ENCODE data around the gene SLC6A8.

Gene SLC6A8

DNA sequence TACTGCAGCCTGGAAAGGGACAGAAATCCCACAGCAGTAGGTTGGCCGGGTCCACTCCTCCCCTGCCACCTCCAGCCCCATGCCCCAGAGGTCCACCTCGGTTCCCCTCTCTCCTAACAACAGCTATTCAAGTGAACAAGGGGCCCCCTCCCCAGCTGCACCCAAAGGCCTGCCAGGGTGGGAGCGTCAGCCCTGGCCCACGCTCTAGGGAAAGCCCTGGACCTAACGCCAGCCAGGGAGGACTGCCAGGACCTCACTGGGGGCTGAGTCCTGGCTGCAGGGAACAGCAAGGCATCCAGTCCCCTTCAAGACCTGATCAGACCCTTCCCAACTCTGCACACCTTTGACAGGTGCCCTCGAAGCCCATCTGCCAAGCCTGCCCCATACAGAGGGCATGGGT is 13.2 kb downstream of the SLC6A8 start:
- H3K4me1 ChIP-seq (ENCODE audit: low read length): no peaks in the 10 kb centered on the region
- no peaks in the 10 kb centered on the region for H3K9me3 ChIP-seq (ENCODE audit: insufficient read depth, low read length)
- H2AFZ ChIP-seq (ENCODE audit: low read depth, low read length): no peak overlapping the region
- no peaks in the 10 kb centered on the region for H4K20me1 ChIP-seq (ENCODE audit: insufficient read depth, low read length)
- TF ChIP-seq EZH2phosphoT487 (IDR thresholded peaks at IDR 0.05; ENCODE audit: low read depth): no peak
- TF ChIP-seq, protein P1, sequence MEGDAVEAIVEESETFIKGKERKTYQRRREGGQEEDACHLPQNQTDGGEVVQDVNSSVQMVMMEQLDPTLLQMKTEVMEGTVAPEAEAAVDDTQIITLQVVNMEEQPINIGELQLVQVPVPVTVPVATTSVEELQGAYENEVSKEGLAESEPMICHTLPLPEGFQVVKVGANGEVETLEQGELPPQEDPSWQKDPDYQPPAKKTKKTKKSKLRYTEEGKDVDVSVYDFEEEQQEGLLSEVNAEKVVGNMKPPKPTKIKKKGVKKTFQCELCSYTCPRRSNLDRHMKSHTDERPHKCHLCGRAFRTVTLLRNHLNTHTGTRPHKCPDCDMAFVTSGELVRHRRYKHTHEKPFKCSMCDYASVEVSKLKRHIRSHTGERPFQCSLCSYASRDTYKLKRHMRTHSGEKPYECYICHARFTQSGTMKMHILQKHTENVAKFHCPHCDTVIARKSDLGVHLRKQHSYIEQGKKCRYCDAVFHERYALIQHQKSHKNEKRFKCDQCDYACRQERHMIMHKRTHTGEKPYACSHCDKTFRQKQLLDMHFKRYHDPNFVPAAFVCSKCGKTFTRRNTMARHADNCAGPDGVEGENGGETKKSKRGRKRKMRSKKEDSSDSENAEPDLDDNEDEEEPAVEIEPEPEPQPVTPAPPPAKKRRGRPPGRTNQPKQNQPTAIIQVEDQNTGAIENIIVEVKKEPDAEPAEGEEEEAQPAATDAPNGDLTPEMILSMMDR (IDR thresholded peaks at IDR 0.05; ENCODE audit: low read depth, low read length): no peak
- no peaks in the 10 kb centered on the region for H3K79me2 ChIP-seq (ENCODE audit: low read length)
- H3K27ac ChIP-seq (ENCODE audit: low read length): no peak overlapping the region
- H3K36me3 ChIP-seq (replicated peaks; ENCODE audit: low read depth, low read length): no peaks in the 10 kb centered on the region
- no peak overlapping the region for H3K9ac ChIP-seq (ENCODE audit: low read length)
- H3K4me2 ChIP-seq (ENCODE audit: low read length): no peak overlapping the region
- no peaks in the 10 kb centered on the region for H3K27me3 ChIP-seq (ENCODE audit: low read depth, low read length)
- H3K4me3 ChIP-seq (ENCODE audit: low read length): no peak overlapping the region

DNA sequence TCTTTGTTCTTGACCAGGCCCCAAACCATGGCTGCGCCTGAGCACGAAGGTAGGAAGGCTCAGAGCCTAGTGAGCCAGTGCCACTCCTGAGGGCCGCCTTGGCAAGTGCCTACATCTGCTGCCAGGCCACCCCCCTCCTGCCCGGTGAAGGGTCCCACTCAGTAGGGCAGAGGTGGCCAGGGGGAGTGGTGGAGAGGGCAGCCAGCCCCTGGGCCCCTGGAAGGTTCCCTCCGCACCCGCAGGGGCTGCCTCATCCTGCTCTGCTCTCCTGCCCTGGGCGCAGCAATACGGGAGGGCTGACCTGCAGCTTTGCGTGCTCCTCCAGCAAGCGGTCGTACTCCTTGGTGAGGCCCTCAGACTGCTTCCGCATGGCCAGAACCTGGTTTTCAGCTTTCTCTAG is 14.0 kb downstream of the SLC6A8 start:
- Histone ChIP-seq H2AFZ (ENCODE audit: low read depth, low read length) (no peak overlapping the region), H3K36me3 (replicated peaks; ENCODE audit: low read depth, low read length) (no peaks in the 10 kb centered on the region), H4K20me1 (ENCODE audit: insufficient read depth, low read length) (no peaks in the 10 kb centered on the region), H3K4me1 (ENCODE audit: low read length) (no peaks in the 10 kb centered on the region), H3K9me3 (ENCODE audit: insufficient read depth, low read length) (no peaks in the 10 kb centered on the region), H3K79me2 (ENCODE audit: low read length) (no peaks in the 10 kb centered on the region), H3K4me3 (ENCODE audit: low read length) (no peak overlapping the region), H3K27ac (ENCODE audit: low read length) (no peak overlapping the region), H3K27me3 (ENCODE audit: low read depth, low read length) (no peaks in the 10 kb centered on the region), H3K4me2 (ENCODE audit: low read length) (no peak overlapping the region), H3K9ac (ENCODE audit: low read length) (no peak overlapping the region)
- TF ChIP-seq, protein P1 (IDR thresholded peaks at IDR 0.05; ENCODE audit: low read depth, low read length): no peak
- TF ChIP-seq EZH2phosphoT487 (IDR thresholded peaks at IDR 0.05; ENCODE audit: low read depth): no peak

DNA sequence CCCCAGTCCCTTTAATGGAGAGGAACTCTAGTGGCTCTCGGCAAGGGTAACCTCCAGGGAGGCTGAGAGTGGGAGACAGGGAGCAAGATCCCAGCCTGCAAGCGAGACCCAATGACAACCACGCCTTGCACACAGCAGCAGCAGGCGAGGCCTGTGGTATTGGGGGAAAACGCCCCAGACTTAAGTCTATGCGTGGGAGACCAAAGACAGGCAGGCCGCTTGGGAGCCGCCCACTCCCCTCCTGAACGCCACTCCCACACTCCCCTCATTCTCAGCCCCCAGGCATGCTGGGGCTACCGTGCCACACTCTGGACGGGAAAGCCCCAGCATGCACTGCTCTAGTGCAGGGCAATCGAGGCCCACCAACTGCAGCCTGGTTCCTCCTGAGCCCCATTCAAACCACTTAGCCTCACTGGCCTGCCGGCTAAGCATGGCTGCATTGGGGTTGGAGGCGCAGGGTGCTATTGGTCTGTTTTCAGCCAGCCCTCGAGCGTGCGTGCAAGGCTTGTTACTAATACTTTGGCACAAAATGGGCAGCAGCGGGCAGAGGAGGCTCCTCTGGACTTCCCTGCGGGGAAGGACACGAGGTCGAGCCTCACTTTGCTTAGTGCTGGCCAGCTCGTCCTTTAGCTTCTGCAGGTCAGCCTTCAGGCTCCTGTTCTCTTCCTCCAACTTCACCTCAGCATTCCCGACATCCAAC is 14.8 kb downstream of the SLC6A8 start:
- Histone ChIP-seq H3K9me3 (ENCODE audit: insufficient read depth, low read length) (no peaks in the 10 kb centered on the region), H3K36me3 (replicated peaks; ENCODE audit: low read depth, low read length) (no peaks in the 10 kb centered on the region), H3K79me2 (ENCODE audit: low read length) (no peaks in the 10 kb centered on the region), H3K27ac (ENCODE audit: low read length) (no peak overlapping the region), H4K20me1 (ENCODE audit: insufficient read depth, low read length) (no peaks in the 10 kb centered on the region), H3K4me1 (ENCODE audit: low read length) (no peaks in the 10 kb centered on the region), H3K27me3 (ENCODE audit: low read depth, low read length) (no peaks in the 10 kb centered on the region), H3K4me2 (ENCODE audit: low read length) (no peak overlapping the region), H2AFZ (ENCODE audit: low read depth, low read length) (no peak overlapping the region), H3K9ac (ENCODE audit: low read length) (no peak overlapping the region), H3K4me3 (ENCODE audit: low read length) (no peak overlapping the region)
- TF ChIP-seq, protein P1 (IDR thresholded peaks at IDR 0.05; ENCODE audit: low read depth, low read length): no peak
- TF ChIP-seq EZH2phosphoT487 (IDR thresholded peaks at IDR 0.05; ENCODE audit: low read depth): no peak

DNA sequence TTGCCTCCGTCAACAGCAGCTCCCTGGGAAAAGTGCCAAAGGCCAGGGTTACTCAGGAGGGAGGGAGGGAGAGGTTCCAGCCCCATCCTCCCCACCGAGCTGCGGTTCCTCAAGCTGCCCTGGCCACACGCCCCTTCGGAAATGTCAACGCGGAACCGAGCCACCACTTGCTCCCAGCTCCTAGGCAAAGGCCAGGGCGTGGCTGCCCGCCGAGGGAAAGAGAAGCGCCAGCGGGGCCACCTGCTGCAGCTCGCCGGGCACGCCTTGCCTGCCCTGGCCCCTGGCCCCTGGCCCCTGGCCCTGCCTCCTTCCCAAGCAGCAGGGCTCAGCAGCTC is 15.3 kb downstream of the SLC6A8 start:
- no peaks in the 10 kb centered on the region for H3K4me1 ChIP-seq (ENCODE audit: low read length)
- no peaks in the 10 kb centered on the region for H3K36me3 ChIP-seq (replicated peaks; ENCODE audit: low read depth, low read length)
- H3K9ac ChIP-seq (ENCODE audit: low read length): no peak overlapping the region
- no peaks in the 10 kb centered on the region for H4K20me1 ChIP-seq (ENCODE audit: insufficient read depth, low read length)
- no peak overlapping the region for H3K4me3 ChIP-seq (ENCODE audit: low read length)
- no peak overlapping the region for H2AFZ ChIP-seq (ENCODE audit: low read depth, low read length)
- H3K27ac ChIP-seq (ENCODE audit: low read length): no peak overlapping the region
- TF ChIP-seq, protein P1 (IDR thresholded peaks at IDR 0.05; ENCODE audit: low read depth, low read length): no peak
- TF ChIP-seq EZH2phosphoT487 (IDR thresholded peaks at IDR 0.05; ENCODE audit: low read depth): no peak
- H3K9me3 ChIP-seq (ENCODE audit: insufficient read depth, low read length): no peaks in the 10 kb centered on the region
- H3K79me2 ChIP-seq (ENCODE audit: low read length): no peaks in the 10 kb centered on the region
- no peaks in the 10 kb centered on the region for H3K27me3 ChIP-seq (ENCODE audit: low read depth, low read length)
- no peak overlapping the region for H3K4me2 ChIP-seq (ENCODE audit: low read length)

All from OCI-LY3 (cell line).